Neuronal stem cell (in vitro differentiated cells): Measurements from ENCODE around the gene GPAM. TPM values are rescaled to one million over a fixed set of nuclear protein-coding genes. Genes with fewer than 3 reads are reported as not detected.
A peak's percentile ranks its signal among the peaks of the same experiment; 100 is the strongest.

Experiments
- DNase-seq: peaks from one replicate; pipeline ENCODE4 v3.0.0-alpha.2; 2013; ENCODE audit warnings: low spot score
- H2AFZ ChIP-seq: one replicate; pipeline ENCODE4 v1.6.1; 2013; ENCODE audit warnings: mild to moderate bottlenecking, low read length, inconsistent platforms
- H2AK5ac ChIP-seq: 2 replicates; pipeline ENCODE4 v1.6.1; 2013; ENCODE audit warnings: low read depth, mild to moderate bottlenecking, inconsistent platforms, low read length, moderate library complexity, mixed read lengths
- H2BK120ac ChIP-seq: 2 replicates; pipeline ENCODE4 v1.6.1; 2013; ENCODE audit warnings: low read depth, mild to moderate bottlenecking, inconsistent platforms, low read length, moderate library complexity, mixed read lengths
- H2BK12ac ChIP-seq: one replicate; pipeline ENCODE4 v1.6.1; 2013; ENCODE audit warnings: low read length, inconsistent platforms
- H2BK15ac ChIP-seq: 2 replicates; pipeline ENCODE4 v1.6.1; 2013; ENCODE audit warnings: mild to moderate bottlenecking, low read length, inconsistent platforms, mixed read lengths
- H2BK5ac ChIP-seq: one replicate; pipeline ENCODE4 v1.6.1; 2013; ENCODE audit warnings: inconsistent platforms, mild to moderate bottlenecking, low read length, moderate library complexity
- H3K14ac ChIP-seq: one replicate; pipeline ENCODE4 v1.6.1; 2013; ENCODE audit warnings: low read length, inconsistent platforms
- H3K18ac ChIP-seq: 2 replicates; pipeline ENCODE4 v1.6.1; 2013; ENCODE audit warnings: low read length, inconsistent platforms
- H3K23ac ChIP-seq: 2 replicates; pipeline ENCODE4 v1.6.1; 2013; ENCODE audit warnings: low read depth, mild to moderate bottlenecking, mixed read lengths, low read length, inconsistent platforms; ENCODE audit not compliant: poor library complexity
- H3K27ac ChIP-seq: replicated peaks from 3 replicates; pipeline ENCODE4 v1.5.1; 2013; ENCODE audit warnings: low read length, inconsistent platforms
- H3K27me3 ChIP-seq, 3 experiments: 2 replicates each; pipeline ENCODE4 v1.6.1; 2013; ENCODE audit warnings: low read length in 3 of 3, mild to moderate bottlenecking in 2 of 3, inconsistent platforms in 1 of 3, low read depth in 1 of 3, mixed read lengths in 1 of 3, moderate library complexity in 1 of 3; ENCODE audit not compliant: control insufficient read depth in 3 of 3, insufficient read depth in 3 of 3
- H3K36me3 ChIP-seq, 2 donors: replicated peaks in 1 of 2; 2 replicates each; pipeline ENCODE4 v1.6.1; 2013; ENCODE audit warnings: low read length in 2 of 2; ENCODE audit not compliant: control insufficient read depth in 2 of 2, insufficient read depth in 2 of 2
- H3K4ac ChIP-seq: 2 replicates; pipeline ENCODE4 v1.6.1; 2013; ENCODE audit warnings: inconsistent platforms, mild to moderate bottlenecking, low read length, moderate library complexity
- H3K4me1 ChIP-seq, 2 donors: 1 replicate in 1 of 2; 2 replicates in 1 of 2; pipeline ENCODE4 v1.6.1; 2013; ENCODE audit warnings: low read length in 2 of 2, low read depth in 1 of 2; ENCODE audit not compliant: control insufficient read depth in 2 of 2, insufficient read depth in 1 of 2
- H3K4me2 ChIP-seq: one replicate; pipeline ENCODE4 v1.6.1; 2013; ENCODE audit warnings: mild to moderate bottlenecking, low read length, inconsistent platforms; ENCODE audit not compliant: insufficient read depth, poor library complexity, severe bottlenecking
- H3K4me3 ChIP-seq, 2 donors: 2 replicates each; pipeline ENCODE4 v1.5.1; 2013; ENCODE audit warnings: low read length in 2 of 2, mild to moderate bottlenecking in 2 of 2, inconsistent platforms in 1 of 2, moderate library complexity in 1 of 2
- H3K79me1 ChIP-seq: one replicate; pipeline ENCODE4 v1.6.1; 2013; ENCODE audit warnings: low read depth, mild to moderate bottlenecking, inconsistent platforms, low read length, moderate library complexity
- H3K9ac ChIP-seq: one replicate; pipeline ENCODE4 v1.6.1; 2013; ENCODE audit warnings: mild to moderate bottlenecking, low read depth, low read length, inconsistent platforms; ENCODE audit not compliant: poor library complexity
- H3K9me3 ChIP-seq, 2 donors: replicated peaks in 1 of 2; 2 replicates each; pipeline versions ENCODE3 to v1.6.1; 2013; ENCODE audit warnings: low read length in 2 of 2, mild to moderate bottlenecking in 2 of 2, inconsistent platforms in 1 of 2, low read depth in 1 of 2, mixed read lengths in 1 of 2, moderate library complexity in 1 of 2; ENCODE audit not compliant: control insufficient read depth in 2 of 2, insufficient read depth in 1 of 2
- H4K8ac ChIP-seq: one replicate; pipeline ENCODE4 v1.6.1; 2013; ENCODE audit warnings: low read depth, mild to moderate bottlenecking, inconsistent platforms, low read length, moderate library complexity
- H4K91ac ChIP-seq: one replicate; pipeline ENCODE4 v1.6.1; 2013; ENCODE audit warnings: low read length, low read depth, mild to moderate bottlenecking, inconsistent platforms; ENCODE audit not compliant: poor library complexity
- WGBS, 2 donors: extraction: QIAGEN DNeasy Blood & Tissue Kit; methylation state at CpG; one replicate each; pipeline ENCODE4 v1.1.7; 2013; ENCODE audit warnings: missing lambda C conversion rate in 2 of 2, mixed read lengths in 1 of 2; ENCODE audit not compliant: insufficient read length in 2 of 2, insufficient replicate concordance in 1 of 2; ENCODE audit errors: extremely low coverage in 2 of 2; 5-methylcytosine and 5-hydroxymethylcytosine counted together
- polyA plus RNA-seq, 2 experiments: library from polyadenylated mRNA; stranded (reverse); fragments of 200-250 nt; gene quantifications; one replicate each; pipeline ENCODE4 v1.2.3, GENCODE V29; 2013

GPAM gene, protein sequence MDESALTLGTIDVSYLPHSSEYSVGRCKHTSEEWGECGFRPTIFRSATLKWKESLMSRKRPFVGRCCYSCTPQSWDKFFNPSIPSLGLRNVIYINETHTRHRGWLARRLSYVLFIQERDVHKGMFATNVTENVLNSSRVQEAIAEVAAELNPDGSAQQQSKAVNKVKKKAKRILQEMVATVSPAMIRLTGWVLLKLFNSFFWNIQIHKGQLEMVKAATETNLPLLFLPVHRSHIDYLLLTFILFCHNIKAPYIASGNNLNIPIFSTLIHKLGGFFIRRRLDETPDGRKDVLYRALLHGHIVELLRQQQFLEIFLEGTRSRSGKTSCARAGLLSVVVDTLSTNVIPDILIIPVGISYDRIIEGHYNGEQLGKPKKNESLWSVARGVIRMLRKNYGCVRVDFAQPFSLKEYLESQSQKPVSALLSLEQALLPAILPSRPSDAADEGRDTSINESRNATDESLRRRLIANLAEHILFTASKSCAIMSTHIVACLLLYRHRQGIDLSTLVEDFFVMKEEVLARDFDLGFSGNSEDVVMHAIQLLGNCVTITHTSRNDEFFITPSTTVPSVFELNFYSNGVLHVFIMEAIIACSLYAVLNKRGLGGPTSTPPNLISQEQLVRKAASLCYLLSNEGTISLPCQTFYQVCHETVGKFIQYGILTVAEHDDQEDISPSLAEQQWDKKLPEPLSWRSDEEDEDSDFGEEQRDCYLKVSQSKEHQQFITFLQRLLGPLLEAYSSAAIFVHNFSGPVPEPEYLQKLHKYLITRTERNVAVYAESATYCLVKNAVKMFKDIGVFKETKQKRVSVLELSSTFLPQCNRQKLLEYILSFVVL
- polyA plus RNA-seq (2013, experiment 1 of 2) = 5.9 TPM
- polyA plus RNA-seq (2013, experiment 2 of 2) = 6.1 TPM

DNA sequence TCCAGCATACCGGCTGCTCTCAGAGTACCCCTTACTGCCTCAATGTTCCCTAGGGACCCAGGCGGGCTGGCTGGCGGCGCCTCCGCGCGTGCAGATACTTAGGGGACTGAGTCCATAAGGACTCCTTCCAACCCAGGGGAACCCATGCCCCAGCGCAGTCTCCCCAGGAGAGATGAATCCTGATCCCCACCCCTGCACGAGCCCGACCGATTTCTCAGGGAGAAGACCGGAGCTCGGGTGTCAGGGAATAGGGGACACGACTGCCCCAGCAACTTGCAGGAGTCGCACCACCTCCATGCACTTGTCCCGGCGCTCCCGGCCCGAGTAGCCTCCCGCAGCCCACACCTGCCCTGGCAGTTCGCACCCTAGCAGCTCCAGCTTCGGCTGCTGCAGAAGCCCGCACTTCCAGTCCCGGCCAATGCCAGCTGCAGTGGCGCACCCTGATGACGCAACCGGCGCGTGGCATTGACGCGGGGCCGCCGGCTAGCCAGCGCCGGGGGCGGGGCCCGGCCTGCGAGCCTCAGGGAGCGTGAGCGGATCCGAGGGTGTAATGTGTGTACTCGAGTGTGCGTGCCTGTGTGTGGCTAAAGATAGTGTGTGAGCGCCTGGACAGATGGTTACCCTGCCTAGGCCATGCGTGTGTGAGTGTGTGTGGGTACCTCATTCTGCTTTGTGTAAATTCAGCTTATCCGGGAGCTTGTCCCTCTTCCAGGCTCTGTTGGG is at the start of gene GPAM:
GPAM (minus strand) TSS at position 437 of the 723 bp plus-strand sequence. CDS start 1,981 bp downstream, outside the sequence.
- H3K79me1 ChIP-seq = peaks cover 2% of the 10 kb centered on the region
- H3K27me3 ChIP-seq = no peaks in the 10 kb centered on the region
- no peak within 1 kb of the TSS for H4K91ac ChIP-seq
- peaks cover 2 to 21% of the 10 kb centered on the region in 2 donors for H3K36me3 ChIP-seq
- H3K27ac ChIP-seq = no peak within 1 kb of the TSS
- H2BK12ac ChIP-seq = no peak within 1 kb of the TSS
- H3K4me3 ChIP-seq = peak within 1 kb of the TSS; percentile 57 to 93
- H3K4ac ChIP-seq = no peak within 1 kb of the TSS
- H2BK5ac ChIP-seq = peak within 1 kb of the TSS; percentile 29
- H2AFZ ChIP-seq = peak within 1 kb of the TSS; percentile 77
- H3K9ac ChIP-seq = peak within 1 kb of the TSS; percentile 96
- H3K4me1 ChIP-seq = peaks cover 3% of the 10 kb centered on the region in 2 donors
- no peak within 1 kb of the TSS for H4K8ac ChIP-seq
- peak within 1 kb of the TSS; percentile 95 for H3K23ac ChIP-seq
- H2BK120ac ChIP-seq = no peak within 1 kb of the TSS
- no peak within 1 kb of the TSS for H3K14ac ChIP-seq
- no CpG with 5 or more reads among the region's 46 CpGs for WGBS, 2 donors
- no peak within 1 kb of the TSS for H2AK5ac ChIP-seq
- peak within 1 kb of the TSS; percentile 89 for H3K18ac ChIP-seq
- DNase-seq = peak; percentile 94
- peak within 1 kb of the TSS; percentile 89 for H3K4me2 ChIP-seq
- no peak within 1 kb of the TSS for H2BK15ac ChIP-seq
- H3K9me3 ChIP-seq = peaks cover 0 to 14% of the 10 kb centered on the region in 2 donors

DNA sequence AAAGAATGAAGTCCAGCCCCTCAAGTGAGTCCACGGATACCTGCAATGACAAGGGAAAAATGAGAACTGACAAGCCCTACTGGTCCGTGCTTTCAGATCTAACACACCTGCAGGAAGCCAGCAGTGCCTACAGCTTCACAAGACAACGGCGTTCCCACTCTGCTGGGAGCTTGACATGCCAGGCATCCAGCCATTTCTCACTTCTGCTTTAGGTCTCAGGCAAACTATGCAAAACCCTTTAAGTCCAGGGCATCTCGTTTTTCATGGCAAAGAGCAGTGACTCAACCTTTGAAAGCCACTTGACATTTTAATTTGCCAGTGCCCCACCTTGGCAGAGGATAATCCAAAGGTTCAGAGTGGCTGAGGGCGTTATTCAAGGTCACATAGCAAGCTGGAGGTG is 49.1 kb upstream of the GPAM start:
- H3K4me2 ChIP-seq = no peak overlapping the region
- H2BK15ac ChIP-seq = no peak overlapping the region
- H2BK120ac ChIP-seq = no peak overlapping the region
- H2AK5ac ChIP-seq = no peak overlapping the region
- H3K14ac ChIP-seq = no peak overlapping the region
- H3K4me1 ChIP-seq = no peaks in the 10 kb centered on the region
- H3K23ac ChIP-seq = no peak overlapping the region
- H3K4ac ChIP-seq = no peak overlapping the region
- H4K91ac ChIP-seq = no peak overlapping the region
- no peak overlapping the region for H3K4me3 ChIP-seq
- no peaks in the 10 kb centered on the region for H3K79me1 ChIP-seq
- no peak overlapping the region for H3K18ac ChIP-seq
- no peak overlapping the region for H2AFZ ChIP-seq
- no peak overlapping the region for H2BK5ac ChIP-seq
- no peak overlapping the region for H4K8ac ChIP-seq
- no peaks in the 10 kb centered on the region for H3K36me3 ChIP-seq
- H3K27me3 ChIP-seq = no peaks in the 10 kb centered on the region
- no peak for DNase-seq
- no peak overlapping the region for H2BK12ac ChIP-seq
- H3K9me3 ChIP-seq = no peaks in the 10 kb centered on the region
- H3K9ac ChIP-seq = no peak overlapping the region
- H3K27ac ChIP-seq = no peak overlapping the region
- no CpG with 5 or more reads among the region's 6 CpGs for WGBS, 2 donors

DNA sequence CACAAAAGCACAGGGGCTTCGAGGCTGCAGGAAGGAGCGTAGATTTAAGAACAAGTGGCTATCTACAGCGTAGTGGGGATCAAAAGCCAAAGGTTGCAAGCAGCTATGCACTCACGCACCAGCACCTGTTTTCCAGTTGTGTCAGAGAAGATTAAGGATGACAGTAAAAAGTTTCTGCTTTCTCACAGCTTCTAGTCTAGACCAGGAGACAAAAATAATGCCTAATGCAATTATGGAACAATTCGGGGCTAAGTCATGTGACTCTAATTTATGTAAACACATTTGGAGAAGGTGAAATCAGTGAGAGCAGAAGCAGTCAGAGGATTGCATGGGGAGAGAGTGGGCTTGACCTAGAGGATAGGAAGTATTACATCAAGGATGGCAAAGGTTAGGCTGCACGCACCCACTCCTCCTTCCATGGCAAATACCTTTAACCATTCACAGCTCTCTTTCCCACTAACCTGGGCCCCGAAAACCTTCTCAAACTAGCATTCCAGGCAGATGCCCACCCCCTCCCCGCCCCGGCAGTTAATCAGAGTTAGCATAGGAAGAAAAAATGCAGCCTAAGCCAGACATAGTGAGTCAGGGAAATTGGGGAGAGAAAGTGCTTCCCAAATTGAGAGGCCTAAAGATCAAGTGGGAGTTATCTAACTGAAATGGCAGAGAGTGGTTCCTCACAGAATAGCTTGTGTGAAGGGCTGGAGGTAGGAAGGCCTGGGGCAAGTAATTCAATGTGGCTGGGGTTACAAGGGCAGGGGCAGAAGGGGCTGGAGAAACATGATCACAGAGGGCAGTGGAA is 48.2 kb upstream of the GPAM start:
- Histone ChIP-seq H2BK120ac (no peak overlapping the region), H2BK15ac (no peak overlapping the region), H3K4me2 (no peak overlapping the region), H3K4ac (no peak overlapping the region), H2BK5ac (no peak overlapping the region), H4K91ac (no peak overlapping the region), H3K14ac (no peak overlapping the region), H3K18ac (no peak overlapping the region), H3K23ac (no peak overlapping the region), H3K4me1 (no peaks in the 10 kb centered on the region), H3K9me3 (no peaks in the 10 kb centered on the region), H3K27me3 (no peaks in the 10 kb centered on the region), H4K8ac (no peak overlapping the region), H3K79me1 (no peaks in the 10 kb centered on the region), H3K27ac (no peak overlapping the region), H3K36me3 (no peaks in the 10 kb centered on the region), H3K4me3 (no peak overlapping the region), H2AK5ac (no peak overlapping the region), H2BK12ac (no peak overlapping the region), H3K9ac (no peak overlapping the region), H2AFZ (no peak overlapping the region)
- WGBS, 2 donors = no CpG with 5 or more reads among the region's 9 CpGs
- no peak for DNase-seq
